Measurements from ENCODE around the gene SEC31B.

SEC31B gene

GRCh38 chr10:100551196-100551595 is 31.5 kb upstream of the SEC31B start:
- Histone ChIP-seq H3K27ac (ENCODE audit: low read depth, low read length, poor library complexity, severe bottlenecking) (no peak overlapping the region), H3K9me2 (ENCODE audit: low read depth, low read length) (no peaks in the 10 kb centered on the region), H3K9me3 (ENCODE audit: low read length) (no peaks in the 10 kb centered on the region), H3K27me3 (ENCODE audit: insufficient read depth, low read length) (no peaks in the 10 kb centered on the region), H3K4me3 (ENCODE audit: low read depth, low read length, poor library complexity, severe bottlenecking) (no peak overlapping the region), H3K4me1 (ENCODE audit: insufficient read depth, low read length, severe bottlenecking) (no peaks in the 10 kb centered on the region), H3K79me2 (ENCODE audit: insufficient read depth, low read length) (no peaks in the 10 kb centered on the region), H3F3A (ENCODE audit: insufficient read depth, low read length) (no peaks in the 10 kb centered on the region), H2AFZ (ENCODE audit: low read length) (no peak overlapping the region), H4K20me1 (ENCODE audit: insufficient read depth, low read length) (no peaks in the 10 kb centered on the region), H3K9ac (ENCODE audit: low read length) (no peak overlapping the region), H3K36me3 (ENCODE audit: insufficient read depth, low read length) (peaks cover 8% of the 10 kb centered on the region), H3K4me2 (ENCODE audit: low read length) (no peak overlapping the region)
- no peak for TF ChIP-seq EZH2 (IDR thresholded peaks at IDR 0.05; ENCODE audit: borderline replicate concordance, low read length)
- TF ChIP-seq CTCF (IDR thresholded peaks at IDR 0.05; ENCODE audit: low read length), result no peak

GRCh38 chr10:100544950-100545349 is 25.3 kb upstream of the SEC31B start:
- H4K20me1 ChIP-seq (ENCODE audit: insufficient read depth, low read length), result no peaks in the 10 kb centered on the region
- no peak overlapping the region for H3K4me3 ChIP-seq (ENCODE audit: low read depth, low read length, poor library complexity, severe bottlenecking)
- no peak overlapping the region for H2AFZ ChIP-seq (ENCODE audit: low read length)
- no peak overlapping the region for H3K4me2 ChIP-seq (ENCODE audit: low read length)
- H3K9ac ChIP-seq (ENCODE audit: low read length), result no peak overlapping the region
- H3F3A ChIP-seq (ENCODE audit: insufficient read depth, low read length), result no peaks in the 10 kb centered on the region
- H3K79me2 ChIP-seq (ENCODE audit: insufficient read depth, low read length), result no peaks in the 10 kb centered on the region
- no peak overlapping the region for H3K27ac ChIP-seq (ENCODE audit: low read depth, low read length, poor library complexity, severe bottlenecking)
- H3K9me3 ChIP-seq (ENCODE audit: low read length), result no peaks in the 10 kb centered on the region
- TF ChIP-seq EZH2 (IDR thresholded peaks at IDR 0.05; ENCODE audit: borderline replicate concordance, low read length) (no peak), CTCF (IDR thresholded peaks at IDR 0.05; ENCODE audit: low read length) (no peak)
- H3K36me3 ChIP-seq (ENCODE audit: insufficient read depth, low read length), result peaks cover 39% of the 10 kb centered on the region
- no peaks in the 10 kb centered on the region for H3K9me2 ChIP-seq (ENCODE audit: low read depth, low read length)
- H3K4me1 ChIP-seq (ENCODE audit: insufficient read depth, low read length, severe bottlenecking), result no peaks in the 10 kb centered on the region
- no peaks in the 10 kb centered on the region for H3K27me3 ChIP-seq (ENCODE audit: insufficient read depth, low read length)

GRCh38 chr10:100537475-100537874 is 17.8 kb upstream of the SEC31B start:
- H3K4me3 ChIP-seq (ENCODE audit: low read depth, low read length, poor library complexity, severe bottlenecking), result peak overlapping the region; percentile 25

More at GRCh38 chr10:100537475-100537874, 17.8 kb upstream of the SEC31B start:
- no peaks in the 10 kb centered on the region for H4K20me1 ChIP-seq (ENCODE audit: insufficient read depth, low read length)
- H3K9me3 ChIP-seq (ENCODE audit: low read length), result no peaks in the 10 kb centered on the region
- H3K79me2 ChIP-seq (ENCODE audit: insufficient read depth, low read length), result peaks cover 8% of the 10 kb centered on the region; the same call in 1 of the 2 replicates
- peaks cover 27% of the 10 kb centered on the region for H3K4me1 ChIP-seq (ENCODE audit: insufficient read depth, low read length, severe bottlenecking)
- peaks cover 32% of the 10 kb centered on the region for H3K36me3 ChIP-seq (ENCODE audit: insufficient read depth, low read length)
- TF ChIP-seq EZH2 (IDR thresholded peaks at IDR 0.05; ENCODE audit: borderline replicate concordance, low read length), result no peak
- TF ChIP-seq CTCF (IDR thresholded peaks at IDR 0.05; ENCODE audit: low read length), result no peak
- no peaks in the 10 kb centered on the region for H3K9me2 ChIP-seq (ENCODE audit: low read depth, low read length)
- no peaks in the 10 kb centered on the region for H3K27me3 ChIP-seq (ENCODE audit: insufficient read depth, low read length)
- peak overlapping the region; percentile 77 for H3K4me2 ChIP-seq (ENCODE audit: low read length)
- no peaks in the 10 kb centered on the region for H3F3A ChIP-seq (ENCODE audit: insufficient read depth, low read length)
- H3K9ac ChIP-seq (ENCODE audit: low read length), result no peak overlapping the region; the same call in 1 of the 2 replicates
- H2AFZ ChIP-seq (ENCODE audit: low read length), result no peak overlapping the region
- no peak overlapping the region for H3K27ac ChIP-seq (ENCODE audit: low read depth, low read length, poor library complexity, severe bottlenecking)

All from OCI-LY1 (cell line).